ENCODE results near the gene DUSP15. TPM values are rescaled to one million over a fixed set of nuclear protein-coding genes. Genes with fewer than 3 reads are reported as not detected.

Gene DUSP15
- total RNA-seq, 1 donor from 2014 or later: 19.3 TPM

- TF ChIP-seq CTCF (IDR thresholded peaks at IDR 0.05; ENCODE audit: partially characterized antibody, unreplicated experiment): no peak
- DNase-seq: no peak
- Mint-ChIP-seq H3K27me3 (ENCODE audit: unreplicated experiment) (peaks cover 6% of the 10 kb centered on the region), H3K9me3 (ENCODE audit: unreplicated experiment) (no peaks in the 10 kb centered on the region), H3K4me3 (ENCODE audit: unreplicated experiment) (no peak overlapping the region), H3K4me1 (ENCODE audit: low read depth, unreplicated experiment) (no peaks in the 10 kb centered on the region), H3K36me3 (ENCODE audit: unreplicated experiment) (no peaks in the 10 kb centered on the region), H3K27ac (ENCODE audit: unreplicated experiment) (no peak overlapping the region)
These were observed 20.3 kb upstream of the DUSP15 start for GRCh38 chr20:31890646-31891045.

GRCh38 chr20:31883829-31884228 lies 13.5 kb upstream of the DUSP15 start:
- H3K36me3 Mint-ChIP-seq (ENCODE audit: unreplicated experiment): no peaks in the 10 kb centered on the region
- DNase-seq: no peak
- no peak overlapping the region for H3K27ac Mint-ChIP-seq (ENCODE audit: unreplicated experiment)
- H3K27me3 Mint-ChIP-seq (ENCODE audit: unreplicated experiment): peaks cover 13% of the 10 kb centered on the region
- no peak for TF ChIP-seq CTCF (IDR thresholded peaks at IDR 0.05; ENCODE audit: partially characterized antibody, unreplicated experiment)
- H3K4me1 Mint-ChIP-seq (ENCODE audit: low read depth, unreplicated experiment): no peaks in the 10 kb centered on the region
- H3K4me3 Mint-ChIP-seq (ENCODE audit: unreplicated experiment): no peak overlapping the region
- peaks cover 3% of the 10 kb centered on the region for H3K9me3 Mint-ChIP-seq (ENCODE audit: unreplicated experiment)

GRCh38 chr20:31881945-31882344 lies 11.6 kb upstream of the DUSP15 start:
- H3K36me3 Mint-ChIP-seq (ENCODE audit: unreplicated experiment): no peaks in the 10 kb centered on the region
- no peak for DNase-seq
- no peak overlapping the region for H3K27ac Mint-ChIP-seq (ENCODE audit: unreplicated experiment)
- peaks cover 3% of the 10 kb centered on the region for H3K9me3 Mint-ChIP-seq (ENCODE audit: unreplicated experiment)
- peaks cover 11% of the 10 kb centered on the region for H3K27me3 Mint-ChIP-seq (ENCODE audit: unreplicated experiment)
- no peak overlapping the region for H3K4me3 Mint-ChIP-seq (ENCODE audit: unreplicated experiment)
- no peaks in the 10 kb centered on the region for H3K4me1 Mint-ChIP-seq (ENCODE audit: low read depth, unreplicated experiment)
- no peak for TF ChIP-seq CTCF (IDR thresholded peaks at IDR 0.05; ENCODE audit: partially characterized antibody, unreplicated experiment)

GRCh38 chr20:31879143-31879987 lies 9.0 kb upstream of the DUSP15 start:
- DNase-seq: peak; percentile 99
- no peak for TF ChIP-seq CTCF (IDR thresholded peaks at IDR 0.05; ENCODE audit: partially characterized antibody, unreplicated experiment)
- H3K4me3 Mint-ChIP-seq (ENCODE audit: unreplicated experiment): peak overlapping the region; percentile 94
- no peaks in the 10 kb centered on the region for H3K36me3 Mint-ChIP-seq (ENCODE audit: unreplicated experiment)
- H3K4me1 Mint-ChIP-seq (ENCODE audit: low read depth, unreplicated experiment): no peaks in the 10 kb centered on the region
- H3K27me3 Mint-ChIP-seq (ENCODE audit: unreplicated experiment): peaks cover 8% of the 10 kb centered on the region
- H3K9me3 Mint-ChIP-seq (ENCODE audit: unreplicated experiment): peaks cover 3% of the 10 kb centered on the region
- H3K27ac Mint-ChIP-seq (ENCODE audit: unreplicated experiment): no peak overlapping the region

GRCh38 chr20:31877684-31878083 lies 7.4 kb upstream of the DUSP15 start:
- no peak for TF ChIP-seq CTCF (IDR thresholded peaks at IDR 0.05; ENCODE audit: partially characterized antibody, unreplicated experiment)
- peaks cover 11% of the 10 kb centered on the region for H3K27me3 Mint-ChIP-seq (ENCODE audit: unreplicated experiment)
- H3K36me3 Mint-ChIP-seq (ENCODE audit: unreplicated experiment): no peaks in the 10 kb centered on the region
- no peak overlapping the region for H3K4me3 Mint-ChIP-seq (ENCODE audit: unreplicated experiment)
- no peak overlapping the region for H3K27ac Mint-ChIP-seq (ENCODE audit: unreplicated experiment)
- DNase-seq: no peak
- H3K9me3 Mint-ChIP-seq (ENCODE audit: unreplicated experiment): peaks cover 3% of the 10 kb centered on the region
- no peaks in the 10 kb centered on the region for H3K4me1 Mint-ChIP-seq (ENCODE audit: low read depth, unreplicated experiment)

All from glutamatergic neuron (in vitro differentiated cells).